Keratinocyte (primary cell): ENCODE data around the gene SNN. TPM values are rescaled to one million over a fixed set of nuclear protein-coding genes. Genes with fewer than 3 reads are reported as not detected.

Source experiments
- DNase-seq: peaks from one replicate; pipeline ENCODE4 v3.0.0-alpha.2; 2011; ENCODE audit warnings: low read depth, missing footprints, low spot score
- FAIRE-seq: peaks from 2 replicates; lab custom pipeline; 2011; peaks lifted over from hg19 to GRCh38; lab: Jason Lieb, UNC
- H2AFZ ChIP-seq: 2 replicates; pipeline ENCODE4 v1.6.0; 2012; ENCODE audit warnings: low read length, control low read depth, inconsistent platforms; ENCODE audit not compliant: control insufficient read depth
- H3K27ac ChIP-seq: 2 replicates; pipeline ENCODE4 v1.5.1; 2011; ENCODE audit warnings: low read length; ENCODE audit not compliant: control insufficient read depth, insufficient read depth
- H3K27me3 ChIP-seq: 3 replicates; pipeline ENCODE4 v1.6.0; 2011; ENCODE audit warnings: low read length; ENCODE audit not compliant: control insufficient read depth, insufficient read depth; ENCODE audit errors: extremely low read depth
- H3K36me3 ChIP-seq, 2 experiments: 2 replicates in 1 of 2; 3 replicates in 1 of 2; pipeline ENCODE4 v1.5.1; 2011; ENCODE audit warnings: low read length in 2 of 2, mild to moderate bottlenecking in 1 of 2; ENCODE audit not compliant: control insufficient read depth in 2 of 2, insufficient read depth in 2 of 2; ENCODE audit errors: extremely low read depth in 1 of 2
- H3K4me1 ChIP-seq: 3 replicates; pipeline ENCODE4 v1.5.1; 2011; ENCODE audit warnings: low read length; ENCODE audit not compliant: control insufficient read depth, insufficient read depth; ENCODE audit errors: extremely low read depth
- H3K4me2 ChIP-seq: 3 replicates; pipeline ENCODE4 v1.6.0; 2011; ENCODE audit warnings: low read depth, low read length; ENCODE audit not compliant: control insufficient read depth, insufficient read depth; ENCODE audit errors: extremely low read depth
- H3K4me3 ChIP-seq, 3 experiments: fragments of 200-600 bp in 1 of 3; sonication (generic) in 1 of 3; 2 replicates in 2 of 3; 3 replicates in 1 of 3; pipeline ENCODE4 v1.5.1; 2011 to 2016; ENCODE audit warnings: low read length in 3 of 3, mild to moderate bottlenecking in 3 of 3, control low read depth in 2 of 3, inconsistent platforms in 1 of 3, low read depth in 1 of 3, mixed read lengths in 1 of 3, mixed run types in 1 of 3, moderate library complexity in 1 of 3; ENCODE audit not compliant: control insufficient read depth in 2 of 3, insufficient read depth in 2 of 3; ENCODE audit errors: extremely low read depth in 1 of 3
- H3K79me2 ChIP-seq: 2 replicates; pipeline ENCODE4 v1.6.0; 2012; ENCODE audit warnings: low read length; ENCODE audit not compliant: control insufficient read depth, insufficient read depth
- H3K9ac ChIP-seq: 3 replicates; pipeline ENCODE4 v1.6.0; 2011; ENCODE audit warnings: low read length; ENCODE audit not compliant: control insufficient read depth, insufficient read depth; ENCODE audit errors: extremely low read depth
- H3K9me1 ChIP-seq: 3 replicates; pipeline ENCODE4 v1.6.0; 2011; ENCODE audit warnings: low read length; ENCODE audit not compliant: control insufficient read depth, insufficient read depth; ENCODE audit errors: extremely low read depth
- H3K9me3 ChIP-seq: 2 replicates; pipeline ENCODE4 v1.5.1; 2012; ENCODE audit warnings: low read depth, low read length; ENCODE audit not compliant: control insufficient read depth
- H4K20me1 ChIP-seq: 3 replicates; pipeline ENCODE4 v1.6.0; 2011; ENCODE audit warnings: low read length; ENCODE audit not compliant: control insufficient read depth, insufficient read depth; ENCODE audit errors: extremely low read depth
- CTCF ChIP-seq, 3 experiments: IDR thresholded peaks in 1 of 3; conservative IDR thresholded peaks in 1 of 3; optimal IDR thresholded peaks in 1 of 3; 2 replicates in 2 of 3; 3 replicates in 1 of 3; pipeline versions ENCODE3 to v1.5.1; 2011; ENCODE audit warnings: low read length in 3 of 3, mild to moderate bottlenecking in 3 of 3, moderate library complexity in 2 of 3, control low read depth in 1 of 3, inconsistent platforms in 1 of 3; ENCODE audit not compliant: insufficient read depth in 2 of 3; ENCODE audit errors: extremely low read depth in 1 of 3
- EZH2 ChIP-seq: IDR thresholded peaks from one replicate; pipeline ENCODE4 v1.6.1; 2012; ENCODE audit warnings: inconsistent platforms, mild to moderate bottlenecking, low read length, moderate library complexity
- dilution Hi-C: fragments of 300-500 bp; cut with MboI; formaldehyde crosslinking; loops from one replicate; pipeline ENCODE4 v1.7.0; 2020; ENCODE audit warnings: low sequenced_read_pairs; ENCODE audit not compliant: extremely low pct_ligation_motif_present
- polyA plus RNA-seq, 5 experiments: library from polyadenylated mRNA; depleted of rRNA in 3 of 5; stranded (reverse) in 3 of 5; stranded (forward) in 1 of 5; unstranded in 1 of 5; fragments of >200 nt; gene quantifications; 1 replicate in 1 of 5; 2 replicates in 3 of 5; 3 replicates in 1 of 5; pipeline versions ENCODE4 v1.2.1 to v1.2.3, GENCODE V29; 2011 to 2012; ENCODE audit warnings: missing spikeins in 2 of 5, low read depth in 1 of 5, low replicate concordance in 1 of 5

Gene SNN
- polyA plus RNA-seq, 1 donor (not counting 4 experiments of a cell fraction or from before 2014, with no cell fraction given), result 15.9 TPM

- TF ChIP-seq CTCF (optimal IDR thresholded peaks at IDR 0.05 in 1 of 3, IDR thresholded peaks at IDR 0.05 in 1 of 3, conservative IDR thresholded peaks at IDR 0.05 in 1 of 3; ENCODE audit: extremely low read depth in 1 of 3, insufficient read depth in 2 of 3, low read length in 3 of 3) (no peak), EZH2 (no peak)
- Histone ChIP-seq H3K27me3 (no peaks in the 10 kb centered on the region), H3K36me3 (peaks cover 25 to 31% of the 10 kb centered on the region in 2 experiments), H2AFZ (no peak overlapping the region), H3K9me1 (peaks cover 2% of the 10 kb centered on the region), H3K27ac (no peak overlapping the region), H3K4me1 (peaks cover 47% of the 10 kb centered on the region), H3K79me2 (peaks cover 9% of the 10 kb centered on the region), H4K20me1 (peaks cover 10% of the 10 kb centered on the region), H3K4me3 (no peak overlapping the region), H3K9ac (no peak overlapping the region), H3K4me2 (no peak overlapping the region), H3K9me3 (no peaks in the 10 kb centered on the region)
- DNase-seq, result no peak
- no peak for FAIRE-seq
- dilution Hi-C loops, result no loop called here
These were observed 10.0 kb downstream of the SNN start for GRCh38 chr16:11677959-11678881.

DNA sequence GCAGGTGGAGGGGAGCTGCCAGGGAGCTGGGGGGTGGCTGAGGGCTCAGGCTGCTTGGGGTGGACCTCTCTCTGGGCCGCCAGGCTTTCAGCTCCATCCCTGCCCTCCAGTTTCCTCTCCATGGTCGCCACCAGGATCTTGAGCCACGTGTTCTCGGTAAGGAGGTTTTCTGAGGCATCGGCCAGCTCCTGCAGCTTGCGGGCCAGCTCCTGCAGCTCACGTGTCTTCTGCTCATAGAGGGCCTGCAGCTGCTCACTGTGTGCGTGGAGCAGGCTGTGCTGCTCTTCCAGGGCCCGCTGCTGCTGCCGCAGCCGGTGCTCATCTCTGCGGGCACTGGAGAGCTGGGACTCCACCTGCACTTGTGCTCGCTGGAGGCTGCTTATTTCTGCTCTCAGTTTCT, 11.0 kb downstream of the SNN start:
- dilution Hi-C loops, result no loop called here
- Histone ChIP-seq H3K4me3 (no peak overlapping the region), H3K9ac (no peak overlapping the region), H3K4me1 (peaks cover 50% of the 10 kb centered on the region), H3K79me2 (peaks cover 9% of the 10 kb centered on the region), H3K4me2 (no peak overlapping the region), H4K20me1 (peaks cover 13% of the 10 kb centered on the region), H3K9me1 (peaks cover 2% of the 10 kb centered on the region), H3K9me3 (no peaks in the 10 kb centered on the region), H3K27ac (no peak overlapping the region), H2AFZ (no peak overlapping the region), H3K36me3 (peaks cover 29 to 36% of the 10 kb centered on the region in 2 experiments), H3K27me3 (no peaks in the 10 kb centered on the region)
- DNase-seq (no peak), FAIRE-seq (no peak)
- TF ChIP-seq CTCF (optimal IDR thresholded peaks at IDR 0.05 in 1 of 3, IDR thresholded peaks at IDR 0.05 in 1 of 3, conservative IDR thresholded peaks at IDR 0.05 in 1 of 3; ENCODE audit: extremely low read depth in 1 of 3, insufficient read depth in 2 of 3, low read length in 3 of 3), result no peak
- TF ChIP-seq EZH2, result no peak
